ENCODE measurements around the gene APLP2.

The APLP2 gene

GRCh38 chr11:130121445-130121978 is 51.8 kb downstream of the APLP2 start:
- DNase-seq, result no peak

- DNase-seq, result no peak
These were observed 52.5 kb downstream of the APLP2 start for GRCh38 chr11:130122141-130122575.

DNA sequence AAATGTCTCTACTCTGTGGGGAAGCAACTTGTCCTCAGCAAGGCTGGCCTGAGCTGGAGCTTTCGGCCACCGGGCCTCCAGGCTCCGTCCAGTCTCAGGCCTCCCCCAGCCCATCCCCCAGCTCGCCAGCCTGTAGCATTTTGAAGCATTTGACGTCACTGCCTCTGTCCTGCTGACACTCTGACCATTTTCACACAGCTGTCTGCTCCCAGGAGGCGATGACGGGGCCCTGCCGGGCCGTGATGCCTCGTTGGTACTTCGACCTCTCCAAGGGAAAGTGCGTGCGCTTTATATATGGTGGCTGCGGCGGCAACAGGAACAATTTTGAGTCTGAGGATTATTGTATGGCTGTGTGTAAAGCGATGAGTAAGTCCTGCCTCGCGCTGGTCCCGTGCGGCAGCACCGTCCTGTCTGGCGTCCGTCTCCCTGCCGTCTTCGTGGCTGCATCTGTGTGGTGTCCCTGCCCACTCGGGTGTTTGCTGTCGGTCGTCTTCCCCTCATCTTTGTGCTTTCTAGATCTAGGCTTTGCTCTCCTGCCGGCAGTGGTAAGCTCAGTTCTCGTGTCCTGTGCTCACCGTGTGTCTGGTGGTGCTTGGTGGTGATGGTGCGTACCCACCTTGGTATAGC is 53.8 kb downstream of the APLP2 start:
- DNase-seq, result no peak

- no peak for DNase-seq
These were observed 54.4 kb downstream of the APLP2 start for GRCh38 chr11:130124096-130124495.

GRCh38 chr11:130125638-130126037 is 55.9 kb downstream of the APLP2 start:
- no peak for DNase-seq

- no peak for DNase-seq
These were observed 56.8 kb downstream of the APLP2 start for GRCh38 chr11:130126516-130126915.

DNA sequence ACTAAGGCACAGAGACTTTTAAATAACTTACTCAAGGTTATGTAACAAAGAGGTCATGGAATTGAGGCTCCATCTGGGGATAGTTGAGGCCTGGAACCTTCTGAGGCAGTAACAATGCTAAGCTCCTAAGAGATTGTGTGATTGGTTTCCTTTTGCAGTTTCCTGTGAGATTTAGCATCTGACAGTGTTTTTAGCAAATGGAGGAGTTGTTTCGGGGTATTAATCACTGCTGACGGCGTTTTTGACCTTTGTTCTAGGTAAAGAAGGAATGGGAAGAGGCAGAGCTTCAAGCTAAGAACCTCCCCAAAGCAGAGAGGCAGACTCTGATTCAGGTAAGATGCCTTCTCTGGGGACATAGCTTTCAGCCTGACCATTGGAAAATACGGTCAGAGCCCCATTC is 57.8 kb downstream of the APLP2 start:
- DNase-seq, result no peak

- no peak for DNase-seq
These were observed 58.9 kb downstream of the APLP2 start for GRCh38 chr11:130128626-130129025.

- DNase-seq, result no peak
These were observed 60.2 kb downstream of the APLP2 start for GRCh38 chr11:130129922-130130321.

GRCh38 chr11:130131961-130132850 is 62.5 kb downstream of the APLP2 start:
- peak; percentile 9 for DNase-seq

- no peak for DNase-seq
These were observed 64.0 kb downstream of the APLP2 start for GRCh38 chr11:130133716-130134115.

DNA sequence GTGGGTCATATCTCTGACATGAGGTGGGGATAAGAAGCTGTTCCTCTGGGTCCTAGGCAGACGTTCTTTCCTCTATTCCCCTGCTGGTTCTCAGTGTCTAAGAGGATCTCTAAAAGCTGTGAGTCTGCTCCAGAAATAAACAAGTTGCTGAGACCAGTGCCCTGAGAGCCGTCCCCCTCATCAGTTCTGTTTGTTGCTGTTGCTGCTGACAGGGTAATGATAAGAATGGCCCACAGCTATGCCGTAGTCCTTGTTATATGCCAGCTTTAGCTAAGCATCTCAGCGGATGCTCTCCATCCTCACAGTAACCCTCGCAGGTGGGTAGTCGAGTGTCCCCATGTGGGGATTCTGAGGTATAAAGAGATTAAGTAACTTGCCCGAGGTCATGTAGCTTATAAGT is 66.4 kb downstream of the APLP2 start:
- DNase-seq, result no peak

GRCh38 chr11:130137999-130138398 is 68.3 kb downstream of the APLP2 start:
- no peak for DNase-seq

DNA sequence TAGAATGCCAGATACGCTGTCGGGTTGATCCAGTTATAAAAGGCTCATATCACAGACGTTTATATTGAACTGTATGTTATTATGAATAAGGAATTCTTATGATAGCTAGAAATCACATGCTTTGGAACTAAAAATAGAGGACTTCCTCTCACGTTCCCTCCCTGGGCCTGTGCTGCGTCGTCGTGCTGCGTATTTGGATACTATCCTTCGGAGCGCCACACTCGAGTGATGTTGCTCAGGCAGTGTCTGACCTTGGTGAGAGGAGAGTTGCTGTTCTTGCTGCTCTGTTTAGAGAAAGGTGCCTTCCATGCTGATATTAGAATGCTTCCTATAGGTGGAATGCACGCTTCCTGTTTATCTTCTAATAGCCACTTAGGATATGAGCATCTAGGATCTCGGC is 69.7 kb downstream of the APLP2 start:
- DNase-seq, result no peak

- DNase-seq, result no peak
These were observed 72.1 kb downstream of the APLP2 start for GRCh38 chr11:130141561-130142341.

- DNase-seq, result no peak
These were observed 74.4 kb downstream of the APLP2 start for GRCh38 chr11:130144141-130144540.

GRCh38 chr11:130144861-130145281 is 75.2 kb downstream of the APLP2 start:
- no peak for DNase-seq

DNA sequence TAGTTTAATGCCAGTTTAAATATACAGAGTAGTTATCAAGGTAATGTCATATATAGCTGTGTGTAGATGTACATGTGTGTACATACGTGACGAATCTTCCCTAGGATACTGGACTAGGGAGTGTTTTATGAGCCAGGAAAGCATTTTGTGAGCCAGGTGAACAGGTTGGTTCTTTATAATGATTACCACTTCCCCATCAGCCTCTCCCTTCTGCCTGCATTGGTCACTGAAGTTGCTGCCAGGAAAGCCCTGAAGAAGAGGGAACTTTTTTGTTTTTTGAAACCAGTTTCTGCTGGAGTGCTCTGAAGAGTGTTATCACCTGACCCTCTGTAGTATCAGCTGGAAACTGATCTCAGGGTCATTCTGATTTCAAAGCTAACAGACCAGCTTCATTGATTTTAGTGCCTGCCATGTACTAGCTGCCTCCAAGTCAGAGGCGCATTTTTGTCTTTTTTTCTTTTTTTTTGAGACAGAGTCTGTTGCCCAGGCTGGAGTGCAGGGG is 75.7 kb downstream of the APLP2 start:
- no peak for DNase-seq

GRCh38 chr11:130145975-130146776 is 76.5 kb downstream of the APLP2 start:
- DNase-seq, result no peak

- no peak for DNase-seq
These were observed 77.1 kb downstream of the APLP2 start for GRCh38 chr11:130146796-130147195.

DNA sequence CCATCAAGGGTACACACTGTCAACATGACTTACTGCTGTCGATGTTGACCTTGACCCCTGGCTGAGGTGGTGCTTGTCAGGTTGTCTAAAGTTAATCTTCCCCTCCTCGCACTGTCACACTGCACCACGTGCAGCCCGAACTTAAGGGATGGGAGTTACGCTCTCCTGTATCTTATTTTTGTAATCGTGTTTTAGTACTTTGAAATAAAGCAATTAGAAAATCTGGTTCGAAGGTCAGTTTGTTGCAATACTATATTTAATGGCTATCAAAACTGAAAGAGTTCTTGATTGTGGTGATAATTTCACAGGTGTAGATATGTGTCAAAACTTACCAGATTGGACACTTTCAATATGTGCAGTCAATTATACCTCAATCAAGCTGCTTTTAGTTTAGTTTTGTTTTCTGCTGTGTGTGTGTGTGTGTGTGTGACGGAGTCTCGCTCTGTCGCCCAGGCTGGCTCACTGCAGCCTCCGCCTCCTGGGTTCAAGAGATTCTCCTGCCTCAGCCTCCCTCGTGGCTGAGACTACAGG is 79.2 kb downstream of the APLP2 start:
- DNase-seq, result no peak

- no peak for DNase-seq
These were observed 81.1 kb downstream of the APLP2 start for GRCh38 chr11:130150790-130151189.
